T-helper 2 cell treated with Interferon-gamma antibody and Interleukin-4, amounts not matched to agents 100 ng/mL and 5 ng/mL, for 36 hours (primary cell): Measurements from ENCODE around the gene CEP55. TPM values are rescaled to one million over a fixed set of nuclear protein-coding genes. Genes with fewer than 3 reads are reported as not detected.

Source experiments
- intact Hi-C: fragments of 100-400 bp; cut with micrococcal nuclease; formaldehyde crosslinking; loops from one replicate; pipeline ENCODE4 v1.15.1; 2023
- total RNA-seq: library from RNA; stranded (reverse); gene quantifications from 2 replicates; pipeline ENCODE4 v1.2.3, GENCODE V29; 2022

CEP55 gene
- total RNA-seq, 1 donor from 2014 or later = 73.1 TPM

GRCh38 chr10:93554760-93555432, 58.5 kb downstream of the CEP55 start:
- intact Hi-C loops = loop anchor here (1.0 to 5.0 kb wide), 2 partner anchors 125 to 262 kb away; no protein-coding TSS in a partner anchor

DNA sequence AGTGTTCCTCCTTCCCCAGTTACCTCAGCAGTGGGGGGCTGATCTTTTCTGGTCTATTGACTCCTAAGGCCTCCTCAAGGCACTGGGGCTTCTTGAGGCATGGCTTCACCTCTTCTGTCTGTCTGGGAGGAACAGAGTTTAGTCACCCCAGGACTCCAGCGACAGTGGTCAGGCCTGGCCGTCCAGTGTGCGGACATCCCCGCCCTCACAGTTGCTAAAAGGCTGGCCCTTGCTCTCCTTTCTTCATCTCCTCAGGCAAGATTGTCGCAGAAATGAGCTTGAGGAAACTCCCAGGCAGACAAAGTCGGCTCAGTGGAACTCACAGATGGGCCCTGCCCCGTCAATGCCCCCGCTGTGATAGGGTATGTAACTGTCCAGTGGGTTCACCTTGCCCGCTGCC, 63.1 kb downstream of the CEP55 start:
- intact Hi-C loops = no loop called here

DNA sequence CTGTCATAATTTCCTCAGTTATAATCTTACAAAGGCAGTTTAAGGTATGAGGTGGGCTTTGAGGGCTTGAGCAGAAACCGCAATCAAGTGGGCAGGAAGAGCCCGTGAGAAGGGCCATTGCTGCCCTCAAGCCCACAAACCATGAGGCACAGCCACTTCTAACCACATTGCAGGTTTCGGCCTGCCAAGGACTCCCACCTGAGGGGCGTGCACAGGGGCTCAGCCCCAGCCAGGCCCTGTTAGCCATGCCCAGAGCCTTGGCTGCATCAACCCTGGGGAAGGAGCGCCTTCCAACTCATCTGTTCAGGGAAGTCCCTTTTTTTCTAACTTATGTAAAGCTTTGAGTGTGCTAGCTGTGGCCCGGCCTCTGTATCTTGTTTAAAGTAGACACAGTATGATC, 64.1 kb downstream of the CEP55 start:
- intact Hi-C loops = no loop called here

DNA sequence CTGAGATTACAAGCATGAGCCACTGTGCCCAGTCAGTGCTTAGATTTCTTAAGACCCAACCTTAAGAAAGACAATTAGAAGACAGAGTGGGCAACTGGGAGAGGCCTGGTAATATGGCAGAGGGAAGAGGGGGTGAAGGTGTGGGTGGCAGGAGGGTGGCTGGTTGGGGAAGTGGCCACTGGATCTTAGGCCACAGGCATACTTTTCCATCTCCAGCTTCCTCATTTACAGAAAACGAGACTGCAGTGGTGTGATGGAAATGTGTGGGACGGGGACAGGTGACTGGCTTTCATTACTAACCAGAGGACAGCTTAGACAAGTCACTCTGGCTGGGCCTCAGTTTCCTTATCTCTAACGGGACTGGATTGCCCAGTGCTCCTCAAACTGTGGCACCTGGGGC, 69.0 kb downstream of the CEP55 start:
- intact Hi-C loops = no loop called here

DNA sequence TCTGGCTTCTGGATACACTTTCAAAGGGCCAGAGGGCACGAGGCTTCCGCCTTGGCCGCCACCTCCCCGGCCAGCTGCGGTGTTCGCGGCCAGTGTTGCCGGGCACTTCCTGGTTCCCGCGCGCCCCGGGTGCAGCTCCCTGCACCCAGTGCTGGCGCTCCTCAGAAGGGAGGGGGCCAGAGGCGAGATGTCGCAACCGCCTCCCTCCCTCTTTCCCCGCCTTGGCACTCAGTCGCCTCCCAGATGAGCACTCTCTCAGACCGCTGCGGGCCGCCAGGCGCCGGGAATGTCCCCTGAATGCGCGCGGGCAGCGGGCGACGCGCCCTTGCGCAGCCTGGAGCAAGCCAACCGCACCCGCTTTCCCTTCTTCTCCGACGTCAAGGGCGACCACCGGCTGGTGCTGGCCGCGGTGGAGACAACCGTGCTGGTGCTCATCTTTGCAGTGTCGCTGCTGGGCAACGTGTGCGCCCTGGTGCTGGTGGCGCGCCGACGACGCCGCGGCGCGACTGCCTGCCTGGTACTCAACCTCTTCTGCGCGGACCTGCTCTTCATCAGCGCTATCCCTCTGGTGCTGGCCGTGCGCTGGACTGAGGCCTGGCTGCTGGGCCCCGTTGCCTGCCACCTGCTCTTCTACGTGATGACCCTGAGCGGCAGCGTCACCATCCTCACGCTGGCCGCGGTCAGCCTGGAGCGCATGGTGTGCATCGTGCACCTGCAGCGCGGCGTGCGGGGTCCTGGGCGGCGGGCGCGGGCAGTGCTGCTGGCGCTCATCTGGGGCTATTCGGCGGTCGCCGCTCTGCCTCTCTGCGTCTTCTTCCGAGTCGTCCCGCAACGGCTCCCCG, 70.2 kb downstream of the CEP55 start, which contains the start of gene FFAR4:
Gene FFAR4 (plus strand): TSS at position 231 of the 842 bp plus-strand sequence. CDS start 56 bp downstream, at position 287.
- intact Hi-C loops = no loop called here

- intact Hi-C loops = no loop called here
Measured at GRCh38 chr10:93567277-93568104, 71.1 kb downstream of the CEP55 start.

GRCh38 chr10:93568105-93568390, 71.6 kb downstream of the CEP55 start:
- intact Hi-C loops = no loop called here

DNA sequence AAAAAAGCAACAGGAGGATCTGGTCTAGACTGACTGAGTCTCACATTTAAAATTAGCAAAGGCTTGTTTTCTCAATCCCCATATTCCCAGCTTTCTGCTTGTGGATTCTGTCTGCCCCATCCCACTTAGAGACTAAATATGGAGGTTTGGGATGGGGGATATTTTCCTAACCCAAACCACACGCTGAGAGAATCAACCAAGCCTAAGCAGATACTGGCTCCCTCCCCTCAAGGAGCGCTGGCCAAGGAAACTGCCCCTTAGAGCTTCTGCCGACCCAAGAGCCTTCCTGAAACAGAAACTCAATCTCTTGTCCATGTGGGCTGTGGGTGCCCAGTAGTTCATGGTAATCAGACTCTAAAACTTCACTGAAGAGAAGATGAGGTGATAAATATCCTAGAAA, 74.0 kb downstream of the CEP55 start:
- intact Hi-C loops = no loop called here

- intact Hi-C loops = no loop called here
Measured at GRCh38 chr10:93572606-93573005, 76.2 kb downstream of the CEP55 start.

GRCh38 chr10:93573051-93573909, 76.9 kb downstream of the CEP55 start:
- intact Hi-C loops = no loop called here

- intact Hi-C loops = no loop called here
Measured at GRCh38 chr10:93573924-93574323, 77.5 kb downstream of the CEP55 start.

DNA sequence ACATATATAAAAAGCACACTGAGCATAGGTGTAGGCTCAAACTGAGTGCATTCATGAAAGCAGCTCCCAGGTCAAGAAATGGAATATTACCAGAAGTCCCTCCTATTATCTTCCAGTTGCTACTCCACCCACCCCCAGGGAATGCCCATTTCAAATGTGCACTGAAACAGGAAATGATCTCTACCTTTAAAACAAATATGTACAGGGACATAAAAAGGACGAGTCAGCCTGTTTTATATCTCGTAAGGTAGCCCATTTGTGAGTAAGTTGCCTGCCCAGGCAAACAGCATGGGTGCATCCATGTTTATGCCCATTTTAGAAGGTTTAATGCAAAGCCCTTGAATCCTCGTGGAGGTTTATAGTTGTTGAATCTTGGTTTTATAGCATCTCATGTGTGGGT, 80.5 kb downstream of the CEP55 start:
- intact Hi-C loops = no loop called here

GRCh38 chr10:93577565-93577964, 81.2 kb downstream of the CEP55 start:
- intact Hi-C loops = no loop called here

Other genes starting within 250 kb of the CEP55 start
- 2.6 and 3.0 TPM in 2 replicates for gene MYOF, start 14.3 kb upstream of the CEP55 start, total RNA-seq
- gene FFAR4, start 70.1 kb downstream of the CEP55 start, total RNA-seq = not detected in 2 replicates
- gene RBP4, start 104.6 kb downstream of the CEP55 start, total RNA-seq = not detected in 2 replicates
- gene PDE6C, start 115.9 kb downstream of the CEP55 start, total RNA-seq = not detected in 2 replicates
- gene FRA10AC1, start 206.0 kb downstream of the CEP55 start, total RNA-seq = 17.5 and 21.8 TPM in 2 replicates